K562 (cell line): ENCODE data around the gene R3HDM2. TPM values are rescaled to one million over a fixed set of nuclear protein-coding genes. Genes with fewer than 3 reads are reported as not detected.

ENCODE experiments used
- ATAC-seq: fragments of 200-7000 bp; cut with Tn5 transposase; 3 replicates; pipeline ENCODE4 v1.9.1; 2020; ENCODE audit warnings: moderate library complexity
- BruUV-seq: library from RNA; stranded (reverse); fragments of 400-500 nt; replicated peaks from 2 replicates; lab custom pipeline; 2021; lab: Mats Ljungman, UMichigan
- CTCF ChIA-PET: fragments of 300-600 bp; formaldehyde crosslinking; extraction: SDS; loops from one replicate; lab custom pipeline; 2021; ENCODE audit warnings: low intra/inter-chr PET ratio; lab: Yijun Ruan, JAX
- POLR2A ChIA-PET: fragments of 300-600, 350-650 bp; sonication (Branson Sonifier 250); formaldehyde crosslinking; extraction: SDS; loops from one replicate; lab custom pipeline; 2021; ENCODE audit warnings: antibody characterized with exemption, inconsistent platforms; lab: Yijun Ruan, JAX
- DNase-seq, 4 experiments: peaks; one replicate each; pipeline versions ENCODE4 v3.0.0 to v3.0.0-alpha.2; 2011 to 2018; ENCODE audit warnings: low spot score in 3 of 4, mixed read lengths in 3 of 4; ENCODE audit errors: extremely low read depth in 1 of 4
- FAIRE-seq: peaks from 2 replicates; lab custom pipeline; 2011; peaks lifted over from hg19 to GRCh38; lab: Jason Lieb, UNC
- H2AFZ ChIP-seq: 2 replicates; pipeline ENCODE4 v1.6.0; 2011; ENCODE audit warnings: low read depth, low read length, control low read depth, inconsistent platforms
- H3K27ac ChIP-seq: fragments of 200-600 bp; 3 replicates; pipeline ENCODE4 v1.8.0; 2011; ENCODE audit warnings: low read depth, mild to moderate bottlenecking, control low read depth, inconsistent platforms, low read length, moderate library complexity, mixed read lengths; ENCODE audit errors: extremely low read depth
- H3K27me3 ChIP-seq, 2 experiments: fragments of 300-600 bp in 1 of 2; 2 replicates in 1 of 2; 3 replicates in 1 of 2; pipeline versions ENCODE4 v1.6.0 to v1.8.0; 2011; ENCODE audit warnings: inconsistent platforms in 2 of 2, low read length in 2 of 2, mild to moderate bottlenecking in 1 of 2, mixed read lengths in 1 of 2, moderate library complexity in 1 of 2; ENCODE audit not compliant: control insufficient read depth in 2 of 2, insufficient read depth in 2 of 2
- H3K36me3 ChIP-seq: fragments of 300-600 bp; 3 replicates; pipeline ENCODE4 v1.8.0; 2011; ENCODE audit warnings: mild to moderate bottlenecking, low read length, inconsistent platforms; ENCODE audit not compliant: control insufficient read depth, insufficient read depth
- H3K4me1 ChIP-seq, 2 experiments: fragments of 200-600 bp in 1 of 2; replicated peaks in 1 of 2; 2 replicates in 1 of 2; 3 replicates in 1 of 2; pipeline versions ENCODE4 v1.5.1 to v1.8.0; 2011; ENCODE audit warnings: inconsistent platforms in 2 of 2, low read length in 2 of 2, mild to moderate bottlenecking in 1 of 2, mixed read lengths in 1 of 2, moderate library complexity in 1 of 2; ENCODE audit not compliant: control insufficient read depth in 2 of 2, insufficient read depth in 2 of 2
- H3K4me2 ChIP-seq: 2 replicates; pipeline ENCODE4 v1.6.1; 2011; ENCODE audit warnings: low read length, control low read depth, inconsistent platforms, mixed read lengths; ENCODE audit not compliant: insufficient read depth
- H3K4me3 ChIP-seq: fragments of 200-600 bp; sonication (generic), shearing (Covaris generic); 2 replicates; pipeline ENCODE4 v1.5.1; 2016; ENCODE audit warnings: control low read depth, inconsistent platforms
- H3K79me2 ChIP-seq: fragments of 200-600 bp; 3 replicates; pipeline ENCODE4 v1.8.0; 2011; ENCODE audit warnings: low read length, inconsistent platforms; ENCODE audit not compliant: control insufficient read depth, insufficient read depth
- H3K9ac ChIP-seq, 2 experiments: 2 replicates each; pipeline versions ENCODE4 v1.6.0 to v1.6.1; 2011; ENCODE audit warnings: low read depth in 2 of 2, low read length in 2 of 2, control low read depth in 1 of 2, inconsistent platforms in 1 of 2, mild to moderate bottlenecking in 1 of 2, mixed read lengths in 1 of 2; ENCODE audit not compliant: insufficient read depth in 1 of 2
- H3K9me1 ChIP-seq: one replicate; pipeline ENCODE4 v1.6.0; 2011; ENCODE audit warnings: inconsistent platforms, mild to moderate bottlenecking, low read length, moderate library complexity; ENCODE audit not compliant: control insufficient read depth, insufficient read depth
- H3K9me3 ChIP-seq: replicated peaks from 2 replicates; pipeline ENCODE4 v1.5.1; 2011; ENCODE audit warnings: low read depth, low read length, inconsistent platforms; ENCODE audit not compliant: control insufficient read depth, insufficient read depth
- H4K20me1 ChIP-seq: replicated peaks from 2 replicates; pipeline ENCODE4 v1.6.1; 2011; ENCODE audit warnings: low read length, inconsistent platforms, mixed read lengths; ENCODE audit not compliant: control insufficient read depth, insufficient read depth
- CSDE1 ChIP-seq, 2 experiments: fragments of 450-650 bp; IDR thresholded peaks; 2 replicates each; pipeline ENCODE4 v1.6.1; 2016; ENCODE audit warnings: mild to moderate bottlenecking in 1 of 2
- MAX ChIP-seq: sonication (generic); formaldehyde crosslinking; IDR thresholded peaks from 2 replicates; pipeline ENCODE4 v1.9.0; 2022; ENCODE audit warnings: mild to moderate bottlenecking, missing genetic modification reagents
- MEIS2 ChIP-seq: fragments of 450-650 bp; IDR thresholded peaks from 2 replicates; pipeline ENCODE4 v1.6.1; 2014; ENCODE audit warnings: mild to moderate bottlenecking; ENCODE audit not compliant: partially characterized antibody
- SNIP1 ChIP-seq: fragments of 450-650 bp; IDR thresholded peaks from 2 replicates; pipeline ENCODE4 v1.7.1; 2017; ENCODE audit warnings: low read depth, mild to moderate bottlenecking
- ZBTB8A ChIP-seq: fragments of 450-650 bp; IDR thresholded peaks from 2 replicates; pipeline ENCODE4 v1.6.1; 2018; ENCODE audit warnings: mild to moderate bottlenecking, moderate library complexity; ENCODE audit not compliant: partially characterized antibody
- ZC3H4 ChIP-seq: sonication (generic); formaldehyde crosslinking; IDR thresholded peaks from 2 replicates; pipeline ENCODE4 v1.9.0; 2021; ENCODE audit warnings: missing genetic modification reagents, borderline replicate concordance
- WGBS: fragments of 100-300 bp; shearing (Covaris generic); methylation state at CpG from one replicate; pipeline ENCODE4 v1.1.6; 2016; ENCODE audit warnings: low coverage, mixed read lengths; ENCODE audit not compliant: insufficient coverage; ENCODE audit errors: missing lambda C conversion rate; 5-methylcytosine and 5-hydroxymethylcytosine counted together
- in situ Hi-C: fragments of 300-500 bp; cut with MboI; formaldehyde crosslinking; loops from 4 replicates; pipeline ENCODE4 v1.15.0; 2018; ENCODE audit warnings: inconsistent platforms, mixed read lengths
- intact Hi-C: fragments of 100-400 bp; cut with micrococcal nuclease; formaldehyde crosslinking; loops from 2 replicates; pipeline ENCODE4 v1.14.2; 2022
- polyA plus RNA-seq, 8 experiments: library from polyadenylated mRNA; depleted of rRNA in 4 of 8; stranded (reverse) in 5 of 8; unstranded in 3 of 8; fragments of >200 nt; fragmentation: Nextera tagmentation in 2 of 8; fragmentation: Illumina TruSeq in 1 of 8; extraction: Ambion mirVana in 2 of 8; extraction: Trizol in 1 of 8; gene quantifications; 2 replicates each; pipeline versions ENCODE4 v1.2.1 to v1.2.3, GENCODE V29; 2011 to 2014; ENCODE audit warnings: inconsistent platforms in 1 of 8, missing spikeins in 1 of 8
- total RNA-seq, 7 experiments: library from RNA; depleted of rRNA in 6 of 7; stranded (reverse); fragments of >200 nt in 6 of 7; fragmentation: Illumina TruSeq in 2 of 7; extraction: Trizol in 2 of 7; gene quantifications; 2 replicates each; pipeline versions ENCODE4 v1.2.1 to v1.2.3, GENCODE V29; 2011 to 2021; ENCODE audit warnings: low replicate concordance in 1 of 7

Gene R3HDM2
- total and polyA plus RNA-seq, 9 of the 15 experiments (the other 6 are each of a cell fraction or from before 2014, with no cell fraction given), result 3.3 to 18.8 (median 9.0) TPM

- Histone ChIP-seq H3K27me3 (peaks cover 24 to 33% of the 10 kb centered on the region in 2 experiments), H3K9me1 (no peaks in the 10 kb centered on the region), H3K9ac (peak overlapping the region in 1 of 2 experiments; percentile 48; a peak in 1 of 4 replicates), H3K27ac (no peak overlapping the region), H4K20me1 (no peaks in the 10 kb centered on the region; the same call in 1 of the 2 replicates), H2AFZ (0 out of 2 replicates have a peak overlapping the region, but pooled peaks have one; percentile 44), H3K4me2 (no peak overlapping the region), H3K4me1 (peaks cover 24 to 57% of the 10 kb centered on the region in 2 experiments), H3K79me2 (no peaks in the 10 kb centered on the region), H3K4me3 (no peak overlapping the region), H3K36me3 (no peaks in the 10 kb centered on the region), H3K9me3 (no peaks in the 10 kb centered on the region)
- WGBS, result 61% methylated on average over 11 of the region's 22 CpGs
- intact Hi-C loops (no loop called here), in situ Hi-C loops (no loop called here)
- CTCF ChIA-PET, result no interaction called here
- TF ChIP-seq MEIS2 (peak; percentile 22), MAX (CRISPR knock-in tag) (peak; percentile 42; the same call in 1 of the 2 replicates), CSDE1 (IDR thresholded peaks at IDR 0.05) (no peak), SNIP1 (no peak), ZBTB8A (no peak), ZC3H4 (CRISPR knock-in tag) (no peak)
- ATAC-seq, result peak; percentile 19; the same call in 2 of the 3 replicates
- POLR2A ChIA-PET, result interaction anchor here (0.6 to 1.0 kb wide), 7 partner anchors 10 to 512 kb away, joined by 3 to 5 read pairs (median 3); partner anchors contain the start of gene B4GALNT1
- FAIRE-seq, result no peak
- no peak for DNase-seq
- BruUV-seq, result no TSS peak
These were observed 207.4 kb downstream of the R3HDM2 start for GRCh38 chr12:57223191-57224165.
